GM21423 (cell line): ENCODE measurements around the gene CD7.

Experiments used
- ATAC-seq: cut with Tn5 transposase; IDR thresholded peaks from one replicate; pipeline ENCODE4 v1.9.1; 2021; ENCODE audit warnings: mild to moderate bottlenecking, moderate library complexity; ENCODE audit not compliant: unreplicated experiment

CD7 gene

GRCh38 chr17:82266142-82266541, 51.3 kb downstream of the CD7 start:
- ATAC-seq: no peak
